Measurements from ENCODE around the gene PDSS2. TPM values are rescaled to one million over a fixed set of nuclear protein-coding genes. Genes with fewer than 3 reads are reported as not detected.
"Not testable (repeated sequence)": the region's sequence is repeated elsewhere in the genome, so short reads cannot be mapped to it uniquely, and the experiment has no call there.

The PDSS2 gene
- total RNA-seq, 1 donor, result 12.5 TPM

DNA sequence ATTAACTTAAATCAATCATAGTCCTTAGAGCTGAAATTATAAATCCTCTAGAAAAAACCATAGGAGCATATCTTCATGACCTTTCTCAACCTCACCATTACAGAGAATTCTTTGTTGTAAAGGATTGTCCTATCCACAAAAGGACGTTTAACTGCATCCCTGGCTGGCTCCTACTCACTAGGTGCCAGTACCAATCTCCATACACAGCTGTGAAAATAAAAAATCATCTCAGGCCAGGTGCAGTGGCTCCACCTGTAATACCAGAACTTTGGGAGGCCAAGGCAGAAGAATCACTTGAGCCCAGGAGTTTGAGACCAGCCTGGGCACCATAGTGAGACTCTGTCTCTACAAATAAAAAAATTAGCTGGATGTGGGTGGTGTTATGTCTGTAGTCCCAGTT is 89.9 kb downstream of the PDSS2 start:
- H3K4me3 ChIP-seq (ENCODE audit: low read depth, low read length), result no peak overlapping the region
- DNase-seq (ENCODE audit: low read depth), result no peak
- TF ChIP-seq, protein P1, sequence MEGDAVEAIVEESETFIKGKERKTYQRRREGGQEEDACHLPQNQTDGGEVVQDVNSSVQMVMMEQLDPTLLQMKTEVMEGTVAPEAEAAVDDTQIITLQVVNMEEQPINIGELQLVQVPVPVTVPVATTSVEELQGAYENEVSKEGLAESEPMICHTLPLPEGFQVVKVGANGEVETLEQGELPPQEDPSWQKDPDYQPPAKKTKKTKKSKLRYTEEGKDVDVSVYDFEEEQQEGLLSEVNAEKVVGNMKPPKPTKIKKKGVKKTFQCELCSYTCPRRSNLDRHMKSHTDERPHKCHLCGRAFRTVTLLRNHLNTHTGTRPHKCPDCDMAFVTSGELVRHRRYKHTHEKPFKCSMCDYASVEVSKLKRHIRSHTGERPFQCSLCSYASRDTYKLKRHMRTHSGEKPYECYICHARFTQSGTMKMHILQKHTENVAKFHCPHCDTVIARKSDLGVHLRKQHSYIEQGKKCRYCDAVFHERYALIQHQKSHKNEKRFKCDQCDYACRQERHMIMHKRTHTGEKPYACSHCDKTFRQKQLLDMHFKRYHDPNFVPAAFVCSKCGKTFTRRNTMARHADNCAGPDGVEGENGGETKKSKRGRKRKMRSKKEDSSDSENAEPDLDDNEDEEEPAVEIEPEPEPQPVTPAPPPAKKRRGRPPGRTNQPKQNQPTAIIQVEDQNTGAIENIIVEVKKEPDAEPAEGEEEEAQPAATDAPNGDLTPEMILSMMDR (IDR thresholded peaks at IDR 0.05; ENCODE audit: insufficient read depth, low read depth, low read length), result no peak

DNA sequence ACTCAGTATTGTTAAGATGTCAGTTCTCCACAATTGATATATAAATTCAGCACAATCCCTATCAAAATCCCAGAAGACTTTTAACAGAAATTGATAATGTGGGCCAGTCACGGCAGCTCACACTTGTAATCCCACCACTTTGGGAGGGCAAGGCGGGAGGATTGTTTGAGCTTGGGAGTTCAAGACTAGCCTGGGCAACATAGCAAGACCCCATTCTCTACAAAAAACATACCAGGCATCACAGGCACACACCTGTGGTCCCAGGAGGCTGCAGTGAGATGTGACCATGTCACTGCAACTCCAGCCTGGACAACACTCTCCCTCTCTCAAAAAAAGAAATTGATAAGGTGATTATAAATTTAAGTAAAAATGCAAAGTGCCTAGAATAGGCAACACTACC is 90.9 kb downstream of the PDSS2 start:
- DNase-seq (ENCODE audit: low read depth), result no peak
- no peak overlapping the region for H3K4me3 ChIP-seq (ENCODE audit: low read depth, low read length)
- TF ChIP-seq, protein P1 (IDR thresholded peaks at IDR 0.05; ENCODE audit: insufficient read depth, low read depth, low read length), result no peak

DNA sequence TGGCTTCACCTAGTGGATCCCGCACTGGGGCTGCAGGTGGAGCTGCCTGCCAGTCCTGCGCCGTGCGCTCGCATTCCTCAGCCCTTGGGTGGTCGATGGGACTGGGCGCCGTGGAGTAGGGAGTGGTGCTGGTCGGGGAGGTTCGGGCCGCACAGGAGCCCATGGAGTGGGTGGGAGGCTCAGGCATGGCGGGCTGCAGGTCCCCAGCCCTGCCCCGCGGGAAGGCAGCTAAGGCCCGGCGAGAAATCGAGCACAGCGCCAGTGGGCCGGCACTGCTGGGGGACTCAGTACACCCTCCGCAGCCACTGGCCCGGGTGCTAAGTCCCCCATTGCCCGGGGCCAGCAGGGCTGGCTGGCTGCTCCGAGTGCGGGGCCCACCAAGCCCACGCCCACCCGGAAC is 95.2 kb downstream of the PDSS2 start:
- not testable (repeated sequence) for DNase-seq (ENCODE audit: low read depth); H3K4me3 ChIP-seq (ENCODE audit: low read depth, low read length)

DNA sequence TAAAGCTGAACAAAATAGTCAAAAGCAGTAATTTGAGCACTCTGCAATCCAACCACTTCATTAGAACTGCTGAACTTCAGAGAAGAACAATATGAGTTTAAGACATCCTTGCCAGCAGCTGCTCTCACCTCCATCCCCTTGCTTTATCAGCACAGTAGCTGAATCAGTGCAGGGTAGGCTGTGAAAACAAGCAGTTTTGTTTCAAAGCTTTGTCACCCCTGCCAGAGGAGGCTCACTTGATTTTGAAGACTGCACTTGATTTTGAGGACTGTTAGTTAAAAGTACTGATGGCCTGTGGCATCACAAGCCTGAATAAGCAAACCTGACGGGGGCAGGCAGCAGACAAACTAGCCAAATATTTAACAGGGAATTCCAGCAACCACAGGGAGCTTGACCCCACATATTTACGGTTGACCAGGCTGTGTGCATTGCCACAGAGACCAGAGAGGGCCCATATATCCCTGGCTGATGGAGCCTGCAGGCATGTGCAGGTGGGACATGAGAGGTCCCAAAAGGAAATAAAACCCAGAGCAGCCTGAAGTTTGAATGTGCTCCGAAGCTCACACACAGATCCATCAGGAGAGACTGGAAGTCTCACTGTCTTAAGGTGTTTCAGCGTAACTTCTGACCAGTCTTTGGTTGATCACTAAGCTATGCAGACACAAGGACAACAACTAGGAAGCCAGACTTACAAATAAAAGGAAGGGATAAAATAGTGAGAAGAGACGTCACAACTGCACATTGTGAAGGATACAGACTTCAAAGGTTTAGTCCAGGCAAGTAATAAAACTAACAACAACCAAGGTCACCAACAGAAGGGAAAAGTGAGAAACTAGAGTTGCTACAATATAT is 97.4 kb downstream of the PDSS2 start:
- TF ChIP-seq, protein P1 (IDR thresholded peaks at IDR 0.05; ENCODE audit: insufficient read depth, low read depth, low read length), result peak; percentile 1
- peak; percentile 59 for DNase-seq (ENCODE audit: low read depth)
- H3K4me3 ChIP-seq (ENCODE audit: low read depth, low read length), result no peak overlapping the region

DNA sequence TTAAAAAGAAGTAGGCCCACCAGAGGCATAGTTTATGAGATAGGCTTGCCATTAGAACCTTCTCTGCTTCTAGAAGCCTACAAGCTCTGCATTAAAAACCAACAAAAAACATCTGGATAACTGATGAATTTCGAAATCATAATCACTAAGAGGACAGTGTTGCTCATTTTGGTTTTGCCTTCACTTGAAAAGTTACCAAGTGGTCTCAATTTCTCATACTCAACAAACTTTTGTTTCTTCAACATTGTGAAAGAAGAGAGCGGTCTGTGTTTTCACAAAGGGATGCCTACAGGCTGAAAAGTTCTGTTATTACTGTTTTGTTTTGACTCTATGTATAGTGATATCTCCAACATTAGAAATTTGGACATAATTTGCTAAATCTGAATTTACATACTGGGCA is 98.9 kb downstream of the PDSS2 start:
- TF ChIP-seq, protein P1 (IDR thresholded peaks at IDR 0.05; ENCODE audit: insufficient read depth, low read depth, low read length), result no peak
- DNase-seq (ENCODE audit: low read depth), result no peak
- no peak overlapping the region for H3K4me3 ChIP-seq (ENCODE audit: low read depth, low read length)

DNA sequence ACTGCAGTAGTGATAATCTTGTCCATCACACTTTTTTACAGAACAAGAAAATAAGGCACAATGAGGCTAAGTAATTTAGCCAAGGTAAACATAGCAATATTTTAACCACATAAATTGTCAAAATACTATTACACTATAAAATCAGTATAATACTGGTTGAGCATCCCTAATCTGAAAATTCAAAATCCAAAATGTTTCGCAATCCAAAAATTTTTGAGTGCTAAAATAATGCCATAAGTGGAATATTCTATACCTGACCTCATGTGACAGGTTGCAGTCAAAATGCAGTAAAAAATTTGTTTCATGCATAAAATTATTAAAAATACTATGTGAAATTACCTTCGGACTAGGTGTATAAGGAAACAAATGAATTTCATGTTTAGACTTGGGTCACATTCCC is 101.5 kb downstream of the PDSS2 start:
- TF ChIP-seq, protein P1 (IDR thresholded peaks at IDR 0.05; ENCODE audit: insufficient read depth, low read depth, low read length), result no peak
- DNase-seq (ENCODE audit: low read depth), result no peak
- H3K4me3 ChIP-seq (ENCODE audit: low read depth, low read length), result no peak overlapping the region

DNA sequence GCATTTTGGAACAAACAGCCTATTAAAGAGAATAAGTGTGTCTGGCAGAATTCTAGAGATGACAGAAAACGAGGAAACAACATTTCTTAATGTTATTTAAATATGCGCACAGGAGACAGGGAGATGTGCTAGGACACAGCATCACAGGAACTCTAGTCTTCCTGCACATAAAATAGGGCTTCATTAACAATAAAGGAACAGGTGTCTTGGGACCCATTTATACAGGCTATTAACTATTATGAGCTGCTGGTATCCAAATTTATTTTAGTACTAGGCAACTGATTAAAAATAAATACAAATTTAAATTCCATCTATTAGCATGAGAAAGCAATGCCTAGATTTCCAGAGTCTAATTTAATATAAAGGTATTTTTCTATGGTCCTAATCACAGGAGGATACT is 102.3 kb downstream of the PDSS2 start:
- TF ChIP-seq, protein P1 (IDR thresholded peaks at IDR 0.05; ENCODE audit: insufficient read depth, low read depth, low read length), result no peak
- no peak overlapping the region for H3K4me3 ChIP-seq (ENCODE audit: low read depth, low read length)
- no peak for DNase-seq (ENCODE audit: low read depth)
